ENCODE results near the gene TANK.

The TANK gene

DNA sequence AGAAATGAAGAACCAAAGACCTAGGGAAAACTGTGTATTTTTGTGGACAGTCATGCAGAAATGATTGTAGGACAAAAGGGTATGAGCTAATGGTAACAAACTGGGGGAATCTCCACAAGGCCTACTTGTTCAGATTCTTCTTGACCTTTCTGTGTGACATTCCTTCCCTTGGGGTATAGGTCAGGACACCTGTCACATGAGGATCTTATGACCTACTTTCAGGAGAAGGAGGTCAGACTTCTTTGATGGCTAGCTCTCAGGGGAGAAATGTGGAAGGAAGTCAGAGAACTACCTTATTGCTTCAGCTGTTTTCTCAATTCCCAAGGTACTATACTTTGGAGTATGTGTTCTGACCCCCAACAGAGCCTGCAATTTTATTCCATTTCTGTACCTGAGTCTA is 40.7 kb upstream of the TANK start:
- H3K36me3 ChIP-seq (ENCODE audit: insufficient read depth, low read length) = no peaks in the 10 kb centered on the region
- ATAC-seq (ENCODE audit: insufficient read depth, low read depth) (no peak), DNase-seq (no peak)
- H3K79me2 ChIP-seq (ENCODE audit: insufficient read depth, low read length) = no peaks in the 10 kb centered on the region
- H4K20me1 ChIP-seq (ENCODE audit: insufficient read depth, low read length) = no peaks in the 10 kb centered on the region
- no peak overlapping the region for H3K9ac ChIP-seq (ENCODE audit: low read depth, low read length)
- no peaks in the 10 kb centered on the region for H3K9me3 ChIP-seq (ENCODE audit: insufficient read depth, low read length, severe bottlenecking)
- H3K27ac ChIP-seq (ENCODE audit: low read length) = no peak overlapping the region
- no peak overlapping the region for H3K4me2 ChIP-seq (ENCODE audit: insufficient read depth, low read length)
- H3K4me1 ChIP-seq (ENCODE audit: insufficient read depth, low read length) = peaks cover 5% of the 10 kb centered on the region; the same call in 1 of the 2 replicates
- no peaks in the 10 kb centered on the region for H3K27me3 ChIP-seq (ENCODE audit: insufficient read depth, low read length, poor library complexity)
- TF ChIP-seq EZH2 (IDR thresholded peaks at IDR 0.05; ENCODE audit: borderline replicate concordance, low read depth, low read length, severe bottlenecking) = no peak
- TF ChIP-seq, protein P1, sequence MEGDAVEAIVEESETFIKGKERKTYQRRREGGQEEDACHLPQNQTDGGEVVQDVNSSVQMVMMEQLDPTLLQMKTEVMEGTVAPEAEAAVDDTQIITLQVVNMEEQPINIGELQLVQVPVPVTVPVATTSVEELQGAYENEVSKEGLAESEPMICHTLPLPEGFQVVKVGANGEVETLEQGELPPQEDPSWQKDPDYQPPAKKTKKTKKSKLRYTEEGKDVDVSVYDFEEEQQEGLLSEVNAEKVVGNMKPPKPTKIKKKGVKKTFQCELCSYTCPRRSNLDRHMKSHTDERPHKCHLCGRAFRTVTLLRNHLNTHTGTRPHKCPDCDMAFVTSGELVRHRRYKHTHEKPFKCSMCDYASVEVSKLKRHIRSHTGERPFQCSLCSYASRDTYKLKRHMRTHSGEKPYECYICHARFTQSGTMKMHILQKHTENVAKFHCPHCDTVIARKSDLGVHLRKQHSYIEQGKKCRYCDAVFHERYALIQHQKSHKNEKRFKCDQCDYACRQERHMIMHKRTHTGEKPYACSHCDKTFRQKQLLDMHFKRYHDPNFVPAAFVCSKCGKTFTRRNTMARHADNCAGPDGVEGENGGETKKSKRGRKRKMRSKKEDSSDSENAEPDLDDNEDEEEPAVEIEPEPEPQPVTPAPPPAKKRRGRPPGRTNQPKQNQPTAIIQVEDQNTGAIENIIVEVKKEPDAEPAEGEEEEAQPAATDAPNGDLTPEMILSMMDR (IDR thresholded peaks at IDR 0.05; ENCODE audit: borderline replicate concordance, extremely low read depth, low read length, poor library complexity, severe bottlenecking) = no peak
- no peak overlapping the region for H3K4me3 ChIP-seq (ENCODE audit: low read depth in 1 of 2, low read length in 2 of 2)
- H2AFZ ChIP-seq (ENCODE audit: low read depth, low read length) = no peak overlapping the region

DNA sequence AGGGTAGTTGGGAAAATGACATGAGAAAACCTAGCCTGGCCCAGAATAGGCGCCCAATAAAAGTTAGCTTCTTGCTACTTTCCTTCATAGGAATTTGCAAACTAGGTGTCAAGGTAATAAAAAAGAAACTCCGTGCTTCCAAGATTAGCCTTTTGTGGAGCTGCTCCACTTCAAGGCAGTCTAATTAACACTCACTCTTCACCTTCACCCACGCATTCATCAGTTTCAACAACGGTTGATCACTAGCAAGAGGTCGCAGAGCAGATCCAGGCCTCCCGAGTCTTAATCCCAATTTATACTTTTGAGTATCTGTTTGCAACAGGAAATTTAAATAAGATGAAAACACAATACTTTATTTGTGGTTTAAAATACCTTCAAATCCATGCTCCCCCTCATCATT is 39.5 kb upstream of the TANK start:
- Histone ChIP-seq H3K79me2 (ENCODE audit: insufficient read depth, low read length) (no peaks in the 10 kb centered on the region), H3K4me1 (ENCODE audit: insufficient read depth, low read length) (peaks cover 5% of the 10 kb centered on the region; the same call in 1 of the 2 replicates), H3K36me3 (ENCODE audit: insufficient read depth, low read length) (no peaks in the 10 kb centered on the region), H3K27me3 (ENCODE audit: insufficient read depth, low read length, poor library complexity) (no peaks in the 10 kb centered on the region), H3K27ac (ENCODE audit: low read length) (no peak overlapping the region), H3K9ac (ENCODE audit: low read depth, low read length) (no peak overlapping the region), H2AFZ (ENCODE audit: low read depth, low read length) (no peak overlapping the region), H4K20me1 (ENCODE audit: insufficient read depth, low read length) (no peaks in the 10 kb centered on the region), H3K4me3 (ENCODE audit: low read depth in 1 of 2, low read length in 2 of 2) (no peak overlapping the region), H3K9me3 (ENCODE audit: insufficient read depth, low read length, severe bottlenecking) (no peaks in the 10 kb centered on the region), H3K4me2 (ENCODE audit: insufficient read depth, low read length) (no peak overlapping the region)
- TF ChIP-seq, protein P1 (IDR thresholded peaks at IDR 0.05; ENCODE audit: borderline replicate concordance, extremely low read depth, low read length, poor library complexity, severe bottlenecking) = no peak
- no peak for TF ChIP-seq EZH2 (IDR thresholded peaks at IDR 0.05; ENCODE audit: borderline replicate concordance, low read depth, low read length, severe bottlenecking)
- no peak for DNase-seq
- ATAC-seq (ENCODE audit: insufficient read depth, low read depth) = no peak

DNA sequence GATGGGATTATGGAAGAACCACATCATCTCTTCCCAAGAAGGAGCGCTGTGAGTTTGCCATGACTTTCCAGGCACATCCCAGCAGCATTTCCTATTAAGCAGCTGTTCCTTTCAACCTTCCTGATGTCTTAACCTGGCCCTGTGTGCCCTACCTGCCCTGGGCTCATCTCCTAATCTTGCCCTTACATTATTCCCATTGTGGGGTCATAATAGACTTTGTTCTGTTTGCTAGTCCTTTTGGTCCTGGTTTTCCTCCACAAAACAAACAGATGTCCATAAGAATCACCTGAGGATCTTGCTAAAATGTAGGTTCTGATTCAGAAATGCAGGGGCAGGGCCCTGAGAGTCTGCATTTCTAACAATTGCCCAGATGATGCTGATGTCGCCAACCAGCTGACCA is 38.6 kb upstream of the TANK start:
- Histone ChIP-seq H3K4me3 (ENCODE audit: low read depth in 1 of 2, low read length in 2 of 2) (no peak overlapping the region), H3K27ac (ENCODE audit: low read length) (no peak overlapping the region), H3K4me2 (ENCODE audit: insufficient read depth, low read length) (no peak overlapping the region), H2AFZ (ENCODE audit: low read depth, low read length) (no peak overlapping the region), H3K36me3 (ENCODE audit: insufficient read depth, low read length) (no peaks in the 10 kb centered on the region), H3K27me3 (ENCODE audit: insufficient read depth, low read length, poor library complexity) (no peaks in the 10 kb centered on the region), H4K20me1 (ENCODE audit: insufficient read depth, low read length) (no peaks in the 10 kb centered on the region), H3K4me1 (ENCODE audit: insufficient read depth, low read length) (peaks cover 5% of the 10 kb centered on the region; the same call in 1 of the 2 replicates), H3K79me2 (ENCODE audit: insufficient read depth, low read length) (no peaks in the 10 kb centered on the region), H3K9ac (ENCODE audit: low read depth, low read length) (no peak overlapping the region), H3K9me3 (ENCODE audit: insufficient read depth, low read length, severe bottlenecking) (no peaks in the 10 kb centered on the region)
- ATAC-seq (ENCODE audit: insufficient read depth, low read depth) (no peak), DNase-seq (no peak)
- TF ChIP-seq EZH2 (IDR thresholded peaks at IDR 0.05; ENCODE audit: borderline replicate concordance, low read depth, low read length, severe bottlenecking) = no peak
- TF ChIP-seq, protein P1 (IDR thresholded peaks at IDR 0.05; ENCODE audit: borderline replicate concordance, extremely low read depth, low read length, poor library complexity, severe bottlenecking) = no peak
